Activated CD8-positive, alpha-beta memory T cell treated with anti-CD3 and anti-CD28 coated beads for 48 hours (primary cell): ENCODE results near the gene THAP5.
A peak's percentile ranks its signal among the peaks of the same experiment; 100 is the strongest.

ENCODE experiments used
- DNase-seq, 3 experiments: peaks; one replicate each; pipeline ENCODE4 v3.0.0-alpha.2; 2020; ENCODE audit warnings: low read depth in 2 of 3, low spot score in 2 of 3

The THAP5 gene

GRCh38 chr7:108535744-108536143 is 33.8 kb downstream of the THAP5 start:
- no peak for DNase-seq

GRCh38 chr7:108535257-108535656 is 34.2 kb downstream of the THAP5 start:
- DNase-seq = no peak

- DNase-seq = no peak
Measured at GRCh38 chr7:108533712-108534111, 35.8 kb downstream of the THAP5 start.

- DNase-seq = no peak
Measured at GRCh38 chr7:108529341-108529740, 40.2 kb downstream of the THAP5 start.

GRCh38 chr7:108528183-108528712 is 41.3 kb downstream of the THAP5 start:
- DNase-seq = no peak

GRCh38 chr7:108526768-108527017 is 42.8 kb downstream of the THAP5 start:
- no peak for DNase-seq

GRCh38 chr7:108525985-108526767 is 43.3 kb downstream of the THAP5 start, which contains the start of gene PNPLA8:
TSS of gene PNPLA8 (minus strand) at chr7:108526135. CDS start at chr7:108515491, 10,644 bp downstream.
- peak; percentile 97 to 100 (median 99) for DNase-seq

GRCh38 chr7:108525327-108525984 is 44.0 kb downstream of the THAP5 start:
- no peak for DNase-seq

- no peak for DNase-seq
Measured at GRCh38 chr7:108522780-108523179, 46.7 kb downstream of the THAP5 start.

GRCh38 chr7:108517951-108518350 is 51.6 kb downstream of the THAP5 start:
- no peak for DNase-seq

GRCh38 chr7:108515630-108516029 is 53.9 kb downstream of the THAP5 start:
- no peak for DNase-seq

GRCh38 chr7:108515013-108515412 is 54.5 kb downstream of the THAP5 start:
- DNase-seq = no peak
